Measurements from ENCODE around the gene ARID3C. TPM values are rescaled to one million over a fixed set of nuclear protein-coding genes. Genes with fewer than 3 reads are reported as not detected.

Gene ARID3C
- total RNA-seq, 1 donor: not detected

DNA sequence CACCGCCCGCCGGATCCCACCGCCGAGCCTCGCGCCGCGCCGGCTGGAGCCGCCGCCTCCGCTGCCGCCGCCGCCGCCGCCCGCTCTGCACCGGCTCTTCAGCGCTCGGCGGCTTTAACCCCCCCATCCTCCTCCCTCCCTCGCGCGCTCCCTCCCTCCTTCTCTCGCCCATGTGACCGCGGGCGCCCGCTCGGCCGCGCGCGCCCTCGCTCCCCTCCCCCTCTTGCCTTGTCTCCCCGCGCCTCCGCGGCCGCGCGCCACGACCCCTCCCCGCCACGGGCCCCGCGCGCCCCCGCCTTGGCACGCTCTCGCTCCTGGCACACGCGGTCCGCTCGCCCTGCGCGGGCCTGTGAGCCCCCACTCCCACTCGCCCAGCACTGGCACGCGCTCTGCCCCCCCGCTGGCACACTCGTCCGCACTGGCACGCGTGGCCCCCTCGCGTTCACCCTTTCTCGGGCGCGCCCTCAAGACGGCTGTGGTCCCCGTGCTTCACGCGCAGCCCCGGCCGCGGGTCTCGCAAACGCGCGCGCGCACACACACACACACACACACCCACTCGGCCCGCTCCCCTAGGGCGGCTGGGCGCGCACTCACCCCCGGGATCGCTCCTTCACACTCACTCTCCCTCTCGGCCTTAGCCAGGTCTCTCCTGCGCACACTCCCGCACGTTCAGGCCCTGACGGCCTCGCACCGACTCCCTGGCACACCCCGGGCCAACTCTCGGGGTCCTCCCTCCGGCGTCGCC, 39.1 kb downstream of the ARID3C start, which contains the start of gene CNTFR:
Gene CNTFR, minus strand, starts transcription at position 89 of the 745 bp plus-strand sequence. CDS start 20,743 bp downstream, outside the sequence.
- TF ChIP-seq, protein P1, sequence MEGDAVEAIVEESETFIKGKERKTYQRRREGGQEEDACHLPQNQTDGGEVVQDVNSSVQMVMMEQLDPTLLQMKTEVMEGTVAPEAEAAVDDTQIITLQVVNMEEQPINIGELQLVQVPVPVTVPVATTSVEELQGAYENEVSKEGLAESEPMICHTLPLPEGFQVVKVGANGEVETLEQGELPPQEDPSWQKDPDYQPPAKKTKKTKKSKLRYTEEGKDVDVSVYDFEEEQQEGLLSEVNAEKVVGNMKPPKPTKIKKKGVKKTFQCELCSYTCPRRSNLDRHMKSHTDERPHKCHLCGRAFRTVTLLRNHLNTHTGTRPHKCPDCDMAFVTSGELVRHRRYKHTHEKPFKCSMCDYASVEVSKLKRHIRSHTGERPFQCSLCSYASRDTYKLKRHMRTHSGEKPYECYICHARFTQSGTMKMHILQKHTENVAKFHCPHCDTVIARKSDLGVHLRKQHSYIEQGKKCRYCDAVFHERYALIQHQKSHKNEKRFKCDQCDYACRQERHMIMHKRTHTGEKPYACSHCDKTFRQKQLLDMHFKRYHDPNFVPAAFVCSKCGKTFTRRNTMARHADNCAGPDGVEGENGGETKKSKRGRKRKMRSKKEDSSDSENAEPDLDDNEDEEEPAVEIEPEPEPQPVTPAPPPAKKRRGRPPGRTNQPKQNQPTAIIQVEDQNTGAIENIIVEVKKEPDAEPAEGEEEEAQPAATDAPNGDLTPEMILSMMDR (IDR thresholded peaks at IDR 0.05; ENCODE audit: insufficient read depth, low read depth, low read length): no peak
- H3K4me3 ChIP-seq (ENCODE audit: low read depth, low read length): no peak within 1 kb of the TSS
- DNase-seq (ENCODE audit: low read depth): no peak

DNA sequence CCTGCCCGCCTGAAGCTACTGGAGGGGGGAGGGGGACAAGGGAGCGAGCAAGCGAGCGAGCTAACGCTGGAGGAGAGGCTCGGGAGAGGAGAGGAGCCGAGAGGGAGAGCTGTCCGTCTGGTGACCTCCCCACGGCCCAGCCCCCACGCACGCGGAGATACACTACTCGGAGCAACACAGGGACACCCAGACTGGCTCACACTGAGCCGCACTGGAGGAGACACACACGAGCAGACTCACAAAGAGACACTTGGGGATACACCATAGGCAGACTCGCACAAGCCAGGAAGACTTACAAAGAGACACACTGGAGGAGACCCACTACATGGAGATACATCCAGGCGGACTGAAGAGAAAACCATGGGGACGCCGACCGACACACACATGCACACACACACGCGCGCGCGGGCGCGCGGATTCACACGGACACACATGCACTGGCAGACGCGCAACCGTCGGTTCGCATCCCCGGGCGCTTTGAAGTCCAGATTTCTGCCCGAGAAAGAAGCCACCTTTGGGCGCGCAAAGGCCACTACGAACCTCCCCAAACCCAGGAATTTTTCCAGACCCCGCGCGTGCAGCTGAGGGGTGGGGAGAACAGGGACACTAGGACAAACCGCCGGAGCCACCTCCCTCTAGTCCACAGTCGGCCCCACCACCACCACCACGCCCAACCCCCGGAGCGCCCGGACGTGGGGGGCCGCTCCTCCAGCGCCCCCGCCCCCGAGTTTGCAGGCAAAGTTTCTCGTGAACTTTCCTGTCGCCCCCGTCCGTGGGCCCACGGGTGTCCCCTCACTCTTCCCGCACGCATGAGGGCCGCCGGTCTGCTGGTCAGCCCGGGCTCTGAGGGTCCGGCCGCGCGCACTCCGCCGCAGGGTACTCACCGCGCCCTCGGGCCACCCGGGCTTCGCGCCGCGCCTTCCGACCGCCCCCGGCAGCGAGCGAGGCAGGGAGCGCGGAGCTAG, 39.9 kb downstream of the ARID3C start:
- TF ChIP-seq, protein P1 (IDR thresholded peaks at IDR 0.05; ENCODE audit: insufficient read depth, low read depth, low read length): no peak
- H3K4me3 ChIP-seq (ENCODE audit: low read depth, low read length): no peak overlapping the region
- no peak for DNase-seq (ENCODE audit: low read depth)

DNA sequence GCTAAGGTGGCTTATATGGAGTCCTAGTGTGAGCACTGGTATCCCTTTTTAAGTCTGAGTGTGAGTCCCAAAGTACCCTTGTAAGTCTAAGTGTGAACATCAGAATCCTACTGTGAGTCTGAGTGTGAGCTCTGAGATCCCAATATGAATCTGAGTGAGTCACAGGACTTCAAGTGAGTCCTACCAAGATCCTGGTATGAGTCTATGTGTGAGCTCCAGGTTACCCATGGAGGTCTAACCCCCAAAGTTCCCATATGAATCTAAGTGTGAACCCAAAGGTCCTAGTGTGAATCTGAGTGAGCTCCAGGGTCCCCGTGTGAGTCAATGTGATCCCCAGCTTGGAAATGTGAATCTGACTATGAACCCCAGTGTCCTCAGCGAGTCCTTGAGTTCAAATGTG, 41.6 kb downstream of the ARID3C start:
- TF ChIP-seq, protein P1 (IDR thresholded peaks at IDR 0.05; ENCODE audit: insufficient read depth, low read depth, low read length): no peak
- H3K4me3 ChIP-seq (ENCODE audit: low read depth, low read length): no peak overlapping the region
- DNase-seq (ENCODE audit: low read depth): no peak

DNA sequence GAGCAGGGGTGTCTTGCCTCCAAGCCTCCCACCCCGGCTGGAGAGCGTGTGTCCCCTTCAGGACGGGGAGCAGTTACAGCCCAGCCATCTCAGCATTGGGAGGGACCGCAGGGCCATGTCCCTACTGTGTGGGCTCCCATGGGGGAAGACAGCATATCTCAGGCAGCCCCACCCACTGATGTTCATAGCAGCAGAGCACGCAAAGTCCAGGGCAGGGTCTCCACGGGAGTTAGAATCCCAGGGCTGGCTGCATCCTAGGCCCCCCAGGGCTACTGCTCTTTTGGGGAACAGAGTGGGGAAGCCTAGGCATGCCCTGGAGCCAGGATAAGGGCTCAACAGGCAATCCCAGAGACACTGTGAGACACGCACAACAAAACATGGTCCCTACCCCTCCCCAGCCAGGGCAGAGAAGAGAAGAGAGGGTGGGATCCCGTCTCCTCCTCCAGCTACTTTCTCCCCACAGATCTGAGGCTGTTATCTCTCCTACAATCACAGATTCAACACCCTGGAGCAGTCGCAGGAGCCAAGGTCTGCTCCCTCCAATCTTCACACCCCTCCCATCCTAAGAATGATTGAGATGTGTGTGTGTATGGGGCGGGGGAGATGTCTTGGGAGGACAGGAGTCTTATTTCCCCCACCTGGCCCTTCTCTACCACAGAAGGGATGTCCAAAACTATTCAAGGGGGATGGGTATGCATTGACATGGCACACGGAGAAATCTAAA, 42.8 kb downstream of the ARID3C start:
- no peak overlapping the region for H3K4me3 ChIP-seq (ENCODE audit: low read depth, low read length)
- TF ChIP-seq, protein P1 (IDR thresholded peaks at IDR 0.05; ENCODE audit: insufficient read depth, low read depth, low read length): no peak
- DNase-seq (ENCODE audit: low read depth): no peak

DNA sequence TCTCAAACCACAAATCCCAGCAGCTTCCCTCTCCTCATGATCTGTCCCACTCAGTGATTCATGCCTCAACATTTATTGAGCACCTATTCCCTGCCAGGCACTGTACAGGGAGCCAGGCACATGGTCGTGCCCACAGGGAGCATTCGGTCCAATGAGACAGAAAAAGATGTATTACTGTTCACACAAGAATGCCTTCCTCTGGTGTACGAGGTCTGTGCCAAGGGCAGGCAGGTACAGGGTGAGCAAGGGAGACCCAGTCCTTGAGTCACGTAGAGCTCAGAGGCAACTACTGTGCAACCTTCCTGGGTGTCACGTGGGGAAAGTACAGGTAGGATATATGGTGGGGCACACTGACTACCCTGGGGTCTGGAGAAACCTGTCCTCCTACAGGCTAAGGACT, 43.9 kb downstream of the ARID3C start:
- no peak overlapping the region for H3K4me3 ChIP-seq (ENCODE audit: low read depth, low read length)
- TF ChIP-seq, protein P1 (IDR thresholded peaks at IDR 0.05; ENCODE audit: insufficient read depth, low read depth, low read length): no peak
- DNase-seq (ENCODE audit: low read depth): no peak

DNA sequence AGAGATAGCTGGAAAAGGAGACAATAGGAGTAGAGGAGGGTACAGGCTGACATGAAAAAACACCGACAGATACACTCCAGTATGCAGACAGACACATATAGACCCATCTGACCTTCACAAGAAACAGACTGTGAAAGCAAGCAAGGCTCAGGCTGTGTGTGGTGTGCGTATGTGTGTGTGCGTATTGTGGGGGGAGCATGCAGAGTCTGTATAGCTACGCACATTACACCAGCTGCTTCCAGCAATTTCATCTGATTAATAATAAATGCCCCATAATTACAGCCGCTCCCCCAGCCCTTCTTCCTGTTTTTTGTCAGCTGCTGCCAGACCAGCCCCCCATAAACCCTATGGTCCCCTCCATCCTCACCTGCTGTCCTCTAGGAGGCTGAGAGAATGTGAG, 46.1 kb downstream of the ARID3C start:
- no peak overlapping the region for H3K4me3 ChIP-seq (ENCODE audit: low read depth, low read length)
- TF ChIP-seq, protein P1 (IDR thresholded peaks at IDR 0.05; ENCODE audit: insufficient read depth, low read depth, low read length): no peak
- DNase-seq (ENCODE audit: low read depth): no peak
